ENCODE measurements around the gene OR8G5.

OR8G5 gene

GRCh38 chr11:124294687-124295086, 38.5 kb downstream of the OR8G5 start:
- no peak for DNase-seq

GRCh38 chr11:124296016-124296415, 39.8 kb downstream of the OR8G5 start:
- DNase-seq = no peak

- no peak for DNase-seq
Measured at GRCh38 chr11:124297921-124298320, 41.7 kb downstream of the OR8G5 start.

- DNase-seq = no peak
Measured at GRCh38 chr11:124301548-124301947, 45.4 kb downstream of the OR8G5 start.

GRCh38 chr11:124302347-124303125, 46.4 kb downstream of the OR8G5 start:
- DNase-seq = no peak

- no peak for DNase-seq
Measured at GRCh38 chr11:124307093-124307492, 50.9 kb downstream of the OR8G5 start.

GRCh38 chr11:124310721-124311120, 54.5 kb downstream of the OR8G5 start:
- no peak for DNase-seq

GRCh38 chr11:124311269-124311668, 55.1 kb downstream of the OR8G5 start:
- no peak for DNase-seq

GRCh38 chr11:124311670-124312069, 55.5 kb downstream of the OR8G5 start:
- no peak for DNase-seq

- DNase-seq = no peak
Measured at GRCh38 chr11:124313131-124313530, 57.0 kb downstream of the OR8G5 start.

- DNase-seq = no peak
Measured at GRCh38 chr11:124313849-124314248, 57.7 kb downstream of the OR8G5 start, which contains the start of gene OR8D1. Gene OR8D1, minus strand, starts transcription at chr11:124313949. Its CDS starts 3,183 bp downstream, at chr11:124310766.

GRCh38 chr11:124315052-124315451, 58.9 kb downstream of the OR8G5 start:
- no peak for DNase-seq

All from stimulated activated CD4-positive, alpha-beta T cell treated with anti-CD3 and anti-CD28 coated beads, Interleukin-4, amount 100 ng/mL, for 1 hour (primary cell).